GM06990 (cell line): ENCODE results near the gene PASK.

Source experiments
- DNase-seq: peaks from one replicate; pipeline ENCODE4 v3.0.0-alpha.2; 2011; ENCODE audit not compliant: insufficient read length; ENCODE audit errors: extremely low read depth
- H3K27me3 ChIP-seq: replicated peaks from 2 replicates; pipeline ENCODE4 v1.6.0; 2011; ENCODE audit warnings: low read length; ENCODE audit not compliant: control insufficient read depth, insufficient read depth
- H3K36me3 ChIP-seq: 2 replicates; pipeline ENCODE4 v1.5.1; 2011; ENCODE audit warnings: low read length; ENCODE audit not compliant: control insufficient read depth, insufficient read depth
- H3K4me3 ChIP-seq: replicated peaks from 2 replicates; pipeline ENCODE4 v1.5.1; 2011; ENCODE audit warnings: low read depth, mild to moderate bottlenecking, control low read depth, low read length
- TF ChIP-seq, protein P1 (sequence below): IDR thresholded peaks from 2 replicates; pipeline ENCODE4 v1.5.1; 2011; ENCODE audit warnings: low read length, control low read depth, mild to moderate bottlenecking, inconsistent platforms; ENCODE audit not compliant: insufficient read depth, poor library complexity, severe bottlenecking

PASK gene

DNA sequence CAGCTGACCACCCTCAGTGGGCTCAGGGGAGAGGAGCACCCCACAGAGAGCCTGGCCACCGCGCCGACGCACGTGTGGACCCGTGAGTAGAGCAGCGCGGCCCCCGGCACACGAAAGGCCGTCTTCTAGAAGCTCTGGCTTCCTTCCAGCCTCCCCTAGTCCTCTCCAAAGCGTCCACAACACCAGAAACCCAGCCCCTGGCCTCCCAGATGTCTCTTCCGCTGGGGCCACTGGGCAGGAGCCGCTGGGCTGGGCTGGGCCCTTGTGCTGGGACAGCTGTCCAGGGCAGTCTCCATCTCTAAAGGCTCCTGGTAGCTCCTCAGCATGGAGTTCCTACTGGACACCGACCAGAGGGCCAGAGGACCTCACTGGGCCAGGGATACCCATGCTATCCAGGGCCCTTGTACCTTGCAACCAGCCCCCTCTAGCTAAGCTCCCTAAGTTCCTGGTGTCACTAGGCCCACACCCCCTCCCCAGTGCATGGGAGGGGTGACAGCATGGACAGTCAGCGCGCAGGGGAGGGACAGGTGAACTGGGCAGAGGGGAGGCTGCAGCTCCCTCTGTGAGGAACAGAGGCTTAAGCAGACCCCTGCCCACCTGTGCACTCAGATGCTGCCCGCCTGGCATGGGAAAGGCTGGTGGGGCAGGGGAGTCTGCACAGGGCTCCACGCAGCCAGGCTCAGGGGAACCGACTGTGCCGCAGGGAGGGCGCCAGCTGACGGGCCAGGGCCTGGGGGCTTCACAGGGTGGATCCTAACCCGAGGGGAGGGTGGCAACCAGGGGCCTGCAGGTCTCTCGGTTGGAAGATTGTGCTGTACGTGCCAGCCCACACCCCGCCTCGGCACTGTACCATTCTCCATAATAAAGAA is 80.1 kb downstream of the PASK start:
- DNase-seq: no peak
- Histone ChIP-seq H3K27me3 (no peaks in the 10 kb centered on the region), H3K4me3 (no peak overlapping the region), H3K36me3 (no peaks in the 10 kb centered on the region)
- TF ChIP-seq, protein P1, sequence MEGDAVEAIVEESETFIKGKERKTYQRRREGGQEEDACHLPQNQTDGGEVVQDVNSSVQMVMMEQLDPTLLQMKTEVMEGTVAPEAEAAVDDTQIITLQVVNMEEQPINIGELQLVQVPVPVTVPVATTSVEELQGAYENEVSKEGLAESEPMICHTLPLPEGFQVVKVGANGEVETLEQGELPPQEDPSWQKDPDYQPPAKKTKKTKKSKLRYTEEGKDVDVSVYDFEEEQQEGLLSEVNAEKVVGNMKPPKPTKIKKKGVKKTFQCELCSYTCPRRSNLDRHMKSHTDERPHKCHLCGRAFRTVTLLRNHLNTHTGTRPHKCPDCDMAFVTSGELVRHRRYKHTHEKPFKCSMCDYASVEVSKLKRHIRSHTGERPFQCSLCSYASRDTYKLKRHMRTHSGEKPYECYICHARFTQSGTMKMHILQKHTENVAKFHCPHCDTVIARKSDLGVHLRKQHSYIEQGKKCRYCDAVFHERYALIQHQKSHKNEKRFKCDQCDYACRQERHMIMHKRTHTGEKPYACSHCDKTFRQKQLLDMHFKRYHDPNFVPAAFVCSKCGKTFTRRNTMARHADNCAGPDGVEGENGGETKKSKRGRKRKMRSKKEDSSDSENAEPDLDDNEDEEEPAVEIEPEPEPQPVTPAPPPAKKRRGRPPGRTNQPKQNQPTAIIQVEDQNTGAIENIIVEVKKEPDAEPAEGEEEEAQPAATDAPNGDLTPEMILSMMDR: no peak

DNA sequence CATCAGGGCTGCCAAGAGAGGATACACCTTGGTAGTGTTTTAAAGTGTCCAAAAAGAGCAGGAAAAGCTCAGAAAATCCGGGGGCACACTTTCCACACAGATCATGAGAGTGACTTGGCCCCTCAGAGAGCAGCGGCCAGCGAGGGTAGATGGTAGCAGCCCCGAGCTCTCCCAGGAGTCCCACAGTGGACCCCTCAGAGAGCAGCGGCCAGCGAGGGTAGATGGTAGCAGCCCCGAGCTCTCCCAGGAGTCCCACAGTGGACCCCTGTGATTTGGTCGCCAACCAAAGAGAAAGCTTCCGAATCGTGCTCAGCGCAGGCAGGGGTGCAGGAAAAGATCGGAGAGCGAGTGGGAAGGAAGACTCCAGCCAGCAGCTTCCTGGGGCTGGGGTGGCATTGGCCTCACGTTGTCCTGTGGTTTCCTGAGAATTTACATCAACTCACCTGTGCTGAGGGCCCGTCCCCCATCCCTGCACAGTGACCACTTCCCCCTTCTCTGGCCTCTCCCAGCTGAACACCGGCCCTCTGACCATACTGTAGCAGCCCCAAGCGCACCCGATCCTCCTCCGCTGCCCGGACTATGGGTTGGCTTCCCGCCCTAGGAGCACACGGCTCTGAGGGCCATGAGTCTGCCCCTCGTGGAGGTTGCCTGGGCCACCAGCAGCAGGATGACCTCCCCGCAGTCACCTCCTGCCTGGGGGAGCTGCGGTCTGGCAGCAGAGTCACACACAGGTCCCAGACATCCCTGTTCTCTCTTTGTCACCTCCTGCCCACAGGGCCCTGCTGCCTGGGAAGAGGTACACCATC is 80.9 kb downstream of the PASK start:
- H3K4me3 ChIP-seq: no peak overlapping the region
- no peaks in the 10 kb centered on the region for H3K36me3 ChIP-seq
- TF ChIP-seq, protein P1: no peak
- H3K27me3 ChIP-seq: no peaks in the 10 kb centered on the region
- DNase-seq: no peak

DNA sequence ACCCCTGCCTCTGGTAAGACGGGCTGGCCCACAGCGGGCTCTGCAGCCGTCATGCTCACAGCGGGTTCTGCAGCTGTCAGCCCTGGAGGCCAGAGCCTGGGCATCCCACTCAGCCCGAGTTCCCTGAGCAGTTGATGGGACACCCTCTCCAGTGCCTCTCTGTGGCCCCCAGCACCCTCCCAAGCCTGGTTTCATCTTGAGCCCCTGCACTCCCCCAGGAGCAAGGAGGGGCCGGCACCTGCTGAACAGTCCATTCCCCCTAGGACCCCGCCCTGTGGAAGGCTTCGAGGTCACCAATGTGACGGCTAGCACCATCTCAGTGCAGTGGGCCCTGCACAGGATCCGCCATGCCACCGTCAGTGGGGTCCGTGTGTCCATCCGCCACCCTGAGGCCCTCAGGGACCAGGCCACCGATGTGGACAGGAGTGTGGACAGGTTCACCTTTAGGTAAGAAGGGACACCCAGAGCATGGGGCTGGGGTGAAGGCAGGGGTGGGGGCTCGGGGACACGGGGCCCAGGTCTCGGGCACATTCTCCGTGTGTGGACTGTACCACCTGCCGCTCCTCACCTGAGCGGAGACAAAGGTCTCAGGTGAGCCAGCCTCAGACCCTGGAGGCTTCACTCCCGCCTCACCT is 81.7 kb downstream of the PASK start:
- no peaks in the 10 kb centered on the region; the same call in 1 of the 2 replicates for H3K27me3 ChIP-seq
- H3K36me3 ChIP-seq: no peaks in the 10 kb centered on the region

DNA sequence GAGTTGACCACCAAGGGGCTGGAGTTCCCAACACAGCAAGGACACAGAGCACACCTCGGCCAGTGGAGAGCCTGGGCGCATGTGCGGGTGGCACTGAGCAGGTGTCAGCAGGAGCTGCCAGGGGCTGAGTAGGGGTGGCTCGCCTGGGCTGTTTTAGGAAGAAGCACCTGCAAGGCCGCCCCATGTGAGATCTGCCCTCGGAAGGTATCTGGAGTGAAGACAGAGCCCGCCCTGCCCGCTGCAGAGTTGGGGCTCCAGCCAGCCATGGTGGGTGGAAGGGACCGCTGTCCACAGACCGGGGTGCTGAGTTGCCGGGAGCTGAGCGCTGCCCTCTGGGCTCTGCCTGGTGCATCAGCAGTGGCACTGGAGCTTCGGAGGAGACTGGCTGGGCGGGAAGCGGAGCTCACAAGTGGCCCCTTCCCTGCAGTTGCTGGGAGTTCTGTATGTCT is 82.4 kb downstream of the PASK start:
- Histone ChIP-seq H3K27me3 (no peaks in the 10 kb centered on the region; the same call in 1 of the 2 replicates), H3K4me3 (no peak overlapping the region), H3K36me3 (no peaks in the 10 kb centered on the region)
- TF ChIP-seq, protein P1: no peak
- DNase-seq: no peak

More for the DNA sequence above, 81.7 kb downstream of the PASK start:
- DNase-seq: no peak
- H3K4me3 ChIP-seq: no peak overlapping the region
- TF ChIP-seq, protein P1: no peak

DNA sequence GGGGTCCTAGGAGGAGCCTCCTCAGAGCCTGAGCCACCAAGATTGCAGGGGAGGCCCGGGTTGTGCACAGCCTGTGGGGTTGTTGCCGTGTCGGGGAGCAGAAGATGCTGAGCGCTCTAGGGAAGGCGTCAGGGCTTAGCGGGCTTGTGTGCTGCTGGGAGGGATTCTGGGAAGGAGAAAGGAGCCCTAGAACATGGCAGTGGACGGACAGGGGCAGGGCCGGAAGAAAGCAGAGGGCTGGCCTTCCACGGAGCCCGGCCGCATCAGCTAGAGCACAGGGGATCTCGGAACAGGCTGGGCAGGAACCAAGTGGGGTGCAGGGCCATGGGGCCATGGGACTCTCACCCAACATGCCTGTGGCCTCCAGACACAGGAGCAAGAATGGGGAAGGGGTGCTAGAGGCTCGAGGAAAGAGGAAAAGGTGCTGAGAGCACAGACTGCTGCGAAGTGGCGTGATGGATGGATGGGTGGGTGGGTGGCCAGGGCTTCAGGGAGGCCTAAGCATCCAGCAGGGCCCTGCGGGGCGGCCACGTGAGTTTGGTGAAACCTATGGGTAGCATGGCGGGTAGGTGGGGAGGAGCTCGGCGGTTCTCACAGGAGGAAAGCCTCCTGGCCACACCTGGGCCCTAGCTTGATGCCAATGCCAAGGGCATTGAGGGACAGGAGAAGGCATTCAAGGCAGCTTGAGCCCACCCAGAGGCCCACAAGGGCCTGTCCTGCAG is 82.9 kb downstream of the PASK start:
- no peaks in the 10 kb centered on the region for H3K36me3 ChIP-seq
- TF ChIP-seq, protein P1: no peak
- no peaks in the 10 kb centered on the region; the same call in 1 of the 2 replicates for H3K27me3 ChIP-seq
- DNase-seq: no peak
- no peak overlapping the region for H3K4me3 ChIP-seq
